GM23248 (cell line): ENCODE data around the gene C5orf34.

ENCODE experiments used
- EZH2 ChIP-seq: fragments of 200-600 bp; sonication (generic); IDR thresholded peaks from 2 replicates; pipeline ENCODE4 v1.6.1; 2018; ENCODE audit warnings: antibody characterized with exemption, mild to moderate bottlenecking; ENCODE audit not compliant: insufficient read depth, poor library complexity, severe bottlenecking
- EZH2phosphoT487 ChIP-seq: fragments of 200-600 bp; sonication (generic); IDR thresholded peaks from 2 replicates; pipeline ENCODE4 v1.6.1; 2018; ENCODE audit warnings: antibody characterized with exemption, moderate library complexity, mild to moderate bottlenecking, low read depth; ENCODE audit not compliant: insufficient read depth

DNA sequence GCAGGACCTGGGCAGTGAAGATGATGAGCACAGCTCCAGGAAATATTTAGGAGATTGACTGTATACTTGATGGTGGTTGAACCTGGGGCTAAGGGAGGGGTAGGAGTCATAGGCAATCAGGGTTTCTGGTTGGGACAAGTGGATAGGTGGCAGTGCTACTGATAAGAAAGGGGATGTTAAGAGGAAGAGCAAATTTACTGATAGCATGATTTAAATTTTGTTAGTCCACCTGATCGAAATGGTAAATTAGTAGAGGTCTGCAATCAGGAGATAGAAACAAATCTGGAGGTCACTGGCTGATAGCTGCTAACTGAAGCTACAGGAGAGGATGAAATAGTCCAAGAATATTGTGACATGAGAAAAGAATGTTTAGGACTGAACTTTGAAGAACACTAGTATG, 5.7 kb upstream of the C5orf34 start:
- no peak for TF ChIP-seq EZH2
- no peak for TF ChIP-seq EZH2phosphoT487
